ENCODE data around the gene NUP98.

The NUP98 gene

GRCh38 chr11:3735827-3736226 lies 61.5 kb downstream of the NUP98 start:
- no peak for TF ChIP-seq CTCF (IDR thresholded peaks at IDR 0.05; ENCODE audit: extremely low read depth, missing control alignments)
- no peak for DNase-seq (ENCODE audit: low spot score)

DNA sequence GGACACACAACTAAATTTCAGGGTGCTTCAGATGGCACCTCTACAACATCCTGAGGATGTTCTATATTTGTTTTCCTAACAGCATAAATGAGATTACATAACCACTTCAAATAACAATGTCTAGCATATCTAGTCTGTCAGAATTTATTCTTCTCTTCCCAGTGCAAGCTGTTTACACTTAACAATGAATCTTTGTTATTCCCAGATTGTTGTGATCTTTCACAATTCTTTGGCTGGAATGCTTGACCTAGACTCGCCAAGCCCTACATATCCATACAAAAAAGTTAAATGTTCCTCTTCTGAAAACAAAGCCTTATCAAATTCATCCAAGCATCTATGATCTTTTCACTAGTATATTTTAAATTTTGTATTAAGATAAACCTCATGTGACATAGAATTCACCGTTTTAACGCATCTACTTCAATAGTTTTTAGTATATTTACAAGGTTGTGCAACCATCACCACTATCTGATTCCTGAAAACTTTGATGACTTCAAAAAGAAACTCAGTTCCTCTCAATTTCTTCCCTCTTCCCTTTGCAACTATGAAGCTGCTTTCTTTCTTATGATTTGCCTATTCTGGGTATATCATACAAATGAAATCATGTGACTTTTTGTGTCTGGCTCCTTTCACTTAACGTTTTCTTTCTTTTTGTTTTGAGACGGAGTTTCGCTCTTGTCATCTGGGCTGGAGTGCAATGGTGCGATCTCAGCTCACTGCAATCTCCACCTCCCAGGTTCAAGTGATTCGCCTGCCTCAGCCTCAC lies 64.5 kb downstream of the NUP98 start:
- no peak for TF ChIP-seq CTCF (IDR thresholded peaks at IDR 0.05; ENCODE audit: extremely low read depth, missing control alignments)
- no peak for DNase-seq (ENCODE audit: low spot score)

DNA sequence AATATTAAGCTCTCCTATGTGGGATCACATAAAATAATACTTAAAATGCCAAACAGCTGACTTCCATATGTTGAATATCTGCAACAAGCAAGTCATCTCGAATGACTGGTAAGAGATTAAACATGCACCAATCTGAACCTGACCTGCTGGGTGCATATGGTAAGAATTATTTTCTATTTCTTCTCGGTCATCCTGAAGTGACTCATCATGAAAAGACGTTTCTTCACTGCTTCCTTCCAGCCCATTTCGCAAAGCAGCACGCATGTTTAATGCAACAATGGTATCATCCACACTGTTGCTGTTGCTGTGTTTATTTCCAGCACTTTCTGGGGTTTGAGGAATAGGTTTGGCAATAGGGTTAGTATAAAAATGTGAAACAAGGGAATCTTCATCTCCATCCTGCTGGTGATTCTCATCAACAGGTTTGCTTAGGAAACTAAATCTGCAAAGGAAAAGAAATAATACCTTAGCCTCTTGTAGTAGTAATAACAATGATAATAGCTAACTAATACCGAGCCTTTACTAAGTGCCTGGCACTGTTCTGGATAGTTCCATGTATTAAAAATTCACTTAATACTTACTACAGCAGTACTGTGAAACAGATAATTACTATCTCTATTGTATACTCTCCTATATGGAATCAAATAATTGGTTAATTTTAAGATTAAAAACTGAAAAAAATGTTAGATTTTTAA lies 74.2 kb downstream of the NUP98 start:
- TF ChIP-seq CTCF (IDR thresholded peaks at IDR 0.05; ENCODE audit: extremely low read depth, missing control alignments), result no peak
- DNase-seq (ENCODE audit: low spot score), result no peak

DNA sequence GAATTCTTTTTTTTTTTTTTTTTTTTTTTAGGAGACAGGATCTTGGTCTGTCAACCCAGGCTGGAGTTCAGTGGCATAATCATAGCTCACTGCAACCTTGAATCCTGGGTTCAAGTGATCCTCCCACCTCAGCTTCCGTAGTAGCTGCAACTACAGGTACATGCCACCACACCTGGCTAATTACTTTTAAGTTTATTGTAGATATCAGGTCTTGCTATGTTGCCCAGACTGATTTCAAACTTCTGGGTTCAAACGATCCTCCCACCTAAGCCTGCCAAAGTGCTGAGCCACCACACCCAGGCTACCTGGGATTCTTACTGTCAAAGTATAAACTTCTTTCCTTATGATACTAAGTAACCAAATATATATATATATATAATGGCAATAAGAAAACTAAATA lies 75.3 kb downstream of the NUP98 start:
- DNase-seq (ENCODE audit: low spot score), result no peak
- no peak for TF ChIP-seq CTCF (IDR thresholded peaks at IDR 0.05; ENCODE audit: extremely low read depth, missing control alignments)

DNA sequence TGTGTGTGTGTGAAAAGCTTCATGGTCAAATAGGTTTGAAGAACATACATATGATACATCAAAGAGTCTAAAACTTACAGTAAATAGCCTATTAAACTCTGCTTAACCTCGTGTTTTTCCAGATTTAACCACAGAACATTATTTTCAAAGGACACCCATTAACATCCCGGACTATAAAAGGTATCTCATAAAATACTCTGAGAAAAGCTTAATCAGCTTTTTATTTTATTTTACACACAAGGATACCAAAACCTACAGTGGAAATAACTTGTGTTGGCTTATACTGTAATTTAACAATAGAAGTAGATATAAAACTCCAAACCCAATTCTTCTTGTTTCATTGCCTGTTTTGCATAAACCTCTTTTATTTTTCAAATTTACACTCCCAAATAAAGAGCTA lies 76.4 kb downstream of the NUP98 start:
- DNase-seq (ENCODE audit: low spot score), result no peak

GRCh38 chr11:3712274-3712673 lies 85.1 kb downstream of the NUP98 start:
- no peak for DNase-seq (ENCODE audit: low spot score)
- no peak for TF ChIP-seq CTCF (IDR thresholded peaks at IDR 0.05; ENCODE audit: extremely low read depth, missing control alignments)

More for the DNA sequence above, 76.4 kb downstream of the NUP98 start:
- no peak for TF ChIP-seq CTCF (IDR thresholded peaks at IDR 0.05; ENCODE audit: extremely low read depth, missing control alignments)

DNA sequence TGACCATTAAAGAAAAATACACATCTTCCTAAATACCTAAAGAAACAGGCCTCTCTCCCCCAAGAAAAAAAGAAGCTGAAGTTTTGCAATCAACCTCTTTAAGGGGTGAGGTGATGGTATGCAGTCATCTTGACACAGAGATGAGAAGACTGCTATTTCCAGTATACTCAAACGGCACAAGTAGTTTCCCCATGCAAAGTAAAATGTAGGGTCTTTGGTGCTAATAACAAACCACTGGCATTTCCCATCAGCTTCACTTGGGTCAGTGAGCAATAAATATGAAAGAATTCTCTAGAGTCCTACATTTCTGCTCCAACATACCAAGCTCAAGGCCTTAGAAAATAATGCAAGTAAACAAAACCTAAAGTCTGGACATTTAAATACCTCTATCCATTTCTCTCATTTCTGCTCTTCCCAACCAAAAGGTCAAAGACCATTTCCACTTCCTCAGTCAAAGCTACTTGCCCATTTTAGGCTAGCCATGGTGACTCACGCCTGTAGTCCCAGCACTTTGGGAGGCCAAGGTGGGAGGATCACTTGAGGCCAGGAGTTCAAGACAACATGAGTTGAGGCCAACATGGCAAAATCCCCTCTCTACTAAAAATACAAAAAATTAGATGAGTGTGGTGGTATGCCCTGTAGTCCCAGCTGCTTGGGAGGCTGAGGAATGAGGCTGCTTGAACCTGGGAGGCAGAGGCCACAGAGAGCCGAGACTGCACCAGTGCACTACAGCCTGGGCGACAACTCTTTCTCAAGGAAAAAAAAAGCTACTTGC lies 86.7 kb downstream of the NUP98 start:
- no peak for TF ChIP-seq CTCF (IDR thresholded peaks at IDR 0.05; ENCODE audit: extremely low read depth, missing control alignments)
- no peak for DNase-seq (ENCODE audit: low spot score)

Data from GM20000 (cell line).